AG04450 (cell line): ENCODE results near the gene TIGIT. TPM values are rescaled to one million over a fixed set of nuclear protein-coding genes. Genes with fewer than 3 reads are reported as not detected.

Experiments
- CTCF ChIA-PET: fragments of 300-600, 350-600 bp; formaldehyde crosslinking; extraction: SDS; loops from one replicate; lab custom pipeline; 2022; ENCODE audit warnings: antibody characterized with exemption, inconsistent platforms; lab: Charles Lee
- POLR2A ChIA-PET: fragments of 350-600 bp; formaldehyde crosslinking; extraction: SDS; loops from one replicate; lab custom pipeline; 2021; ENCODE audit warnings: antibody characterized with exemption, inconsistent platforms; lab: Yijun Ruan, JAX
- DNase-seq: peaks from one replicate; pipeline ENCODE4 v3.0.0-alpha.2; 2011; ENCODE audit warnings: low read depth, low spot score
- H3K27ac ChIP-seq: one replicate; pipeline ENCODE4 v1.5.1; 2012; ENCODE audit warnings: low read depth, low read length, control low read depth
- H3K27me3 ChIP-seq: one replicate; pipeline ENCODE4 v1.6.0; 2012; ENCODE audit warnings: low read length; ENCODE audit not compliant: control insufficient read depth, insufficient read depth
- H3K4me3 ChIP-seq: 2 replicates; pipeline ENCODE4 v1.5.1; 2011; ENCODE audit warnings: mild to moderate bottlenecking, low read depth, low read length, control low read depth
- H3K9me3 ChIP-seq: 2 replicates; pipeline ENCODE4 v1.5.1; 2012; ENCODE audit warnings: low read length; ENCODE audit not compliant: control insufficient read depth, insufficient read depth
- CTCF ChIP-seq: IDR thresholded peaks from 2 replicates; pipeline ENCODE4 v1.5.1; 2011; ENCODE audit warnings: low read depth, low read length, control low read depth, inconsistent platforms
- polyA plus RNA-seq: library from polyadenylated mRNA; depleted of rRNA; stranded (reverse); fragments of >200 nt; gene quantifications from 2 replicates; pipeline ENCODE4 v1.2.3, GENCODE V29; 2011

TIGIT gene
- polyA plus RNA-seq, 1 experiment, result not detected

- Histone ChIP-seq H3K27me3 (no peaks in the 10 kb centered on the region), H3K27ac (no peak overlapping the region), H3K9me3 (no peaks in the 10 kb centered on the region), H3K4me3 (no peak overlapping the region)
- DNase-seq, result no peak
- CTCF ChIA-PET, result interaction anchor here (0.8 to 2.7 kb wide), 7 partner anchors 8 to 492 kb away, joined by 3 to 10 read pairs (median 7); no protein-coding TSS in a partner anchor
- no peak for TF ChIP-seq CTCF
- POLR2A ChIA-PET, result no interaction called here
These were observed 43.0 kb downstream of the TIGIT start for GRCh38 chr3:114336857-114337256.

- no peak for DNase-seq
- no peak for TF ChIP-seq CTCF
- CTCF ChIA-PET, result interaction anchor here (1.8 kb wide), 1 partner anchor 494 kb away, joined by 4 read pairs; no protein-coding TSS in a partner anchor
These were observed 45.0 kb downstream of the TIGIT start for GRCh38 chr3:114338651-114339357.

GRCh38 chr3:114344492-114344891 is 50.7 kb downstream of the TIGIT start:
- Histone ChIP-seq H3K27me3 (no peaks in the 10 kb centered on the region), H3K9me3 (no peaks in the 10 kb centered on the region; the same call in 1 of the 2 replicates), H3K4me3 (no peak overlapping the region), H3K27ac (no peak overlapping the region)
- no peak for TF ChIP-seq CTCF
- DNase-seq, result no peak
- CTCF ChIA-PET, result interaction anchor here (2.8 kb wide), 1 partner anchor 8 kb away, joined by 7 read pairs; no protein-coding TSS in a partner anchor
- POLR2A ChIA-PET, result no interaction called here

More at GRCh38 chr3:114338651-114339357, 45.0 kb downstream of the TIGIT start:
- no peaks in the 10 kb centered on the region for H3K27me3 ChIP-seq
- POLR2A ChIA-PET, result no interaction called here
- no peak overlapping the region for H3K27ac ChIP-seq
- H3K4me3 ChIP-seq, result no peak overlapping the region
- no peaks in the 10 kb centered on the region; the same call in 1 of the 2 replicates for H3K9me3 ChIP-seq

- H3K4me3 ChIP-seq, result no peak overlapping the region
- POLR2A ChIA-PET, result no interaction called here
- peaks cover 11% of the 10 kb centered on the region for H3K9me3 ChIP-seq
- no peaks in the 10 kb centered on the region for H3K27me3 ChIP-seq
- CTCF ChIA-PET, result no interaction called here
- TF ChIP-seq CTCF, result no peak
- no peak overlapping the region for H3K27ac ChIP-seq
- DNase-seq, result no peak
These were observed 56.4 kb downstream of the TIGIT start for GRCh38 chr3:114350271-114350670.

- H3K4me3 ChIP-seq, result no peak overlapping the region
- peaks cover 11% of the 10 kb centered on the region for H3K9me3 ChIP-seq
- TF ChIP-seq CTCF, result no peak
- CTCF ChIA-PET, result no interaction called here
- POLR2A ChIA-PET, result no interaction called here
- no peaks in the 10 kb centered on the region for H3K27me3 ChIP-seq
- DNase-seq, result no peak
- H3K27ac ChIP-seq, result no peak overlapping the region
These were observed 56.9 kb downstream of the TIGIT start for GRCh38 chr3:114350690-114351089.
